K562 (cell line): Measurements from ENCODE around the gene TMEM209. TPM values are rescaled to one million over a fixed set of nuclear protein-coding genes. Genes with fewer than 3 reads are reported as not detected.
A peak's percentile ranks its signal among the peaks of the same experiment; 100 is the strongest.

Experiments
- CBX5 ChIP-seq: IDR thresholded peaks from 2 replicates; pipeline ENCODE4 v1.6.1; 2014; ENCODE audit warnings: low read depth, borderline replicate concordance
- FOXM1 ChIP-seq, 2 experiments: fragments of 450-650 bp in 1 of 2; sonication (generic) in 1 of 2; formaldehyde crosslinking in 1 of 2; IDR thresholded peaks; 2 replicates each; pipeline versions ENCODE4 v1.6.1 to v1.9.0; 2017 to 2022; ENCODE audit warnings: low read depth in 2 of 2, mild to moderate bottlenecking in 2 of 2, missing genetic modification reagents in 1 of 2, moderate library complexity in 1 of 2
- GATA2 ChIP-seq: sonication (generic); formaldehyde crosslinking; IDR thresholded peaks from 2 replicates; pipeline ENCODE4 v1.4.0; 2020; ENCODE audit warnings: mild to moderate bottlenecking, missing genetic modification reagents
- HLTF ChIP-seq: fragments of 450-650 bp; IDR thresholded peaks from 2 replicates; pipeline ENCODE4 v1.6.1; 2016
- HMGN3 ChIP-seq: IDR thresholded peaks from 2 replicates; pipeline ENCODE4 v1.6.1; 2011; ENCODE audit warnings: borderline replicate concordance, low read depth, mild to moderate bottlenecking, mixed read lengths, low read length; ENCODE audit not compliant: insufficient read length; ENCODE audit errors: extremely low read depth
- NFIC ChIP-seq: fragments of 450-650 bp; IDR thresholded peaks from 2 replicates; pipeline ENCODE4 v1.6.1; 2017; ENCODE audit warnings: mild to moderate bottlenecking, inconsistent platforms
- PHTF2 ChIP-seq: fragments of 250-450 bp; sonication (Bioruptor Pico); IDR thresholded peaks from 2 replicates; pipeline ENCODE4 v1.5.0; 2021; ENCODE audit warnings: mild to moderate bottlenecking
- PKNOX1 ChIP-seq: fragments of 450-650 bp; IDR thresholded peaks from 2 replicates; pipeline ENCODE4 v1.6.1; 2016
- RBM17 ChIP-seq: fragments of 200-400 bp; formaldehyde crosslinking; IDR thresholded peaks from 2 replicates; pipeline ENCODE4 v1.6.1; 2017; ENCODE audit warnings: low read depth, mild to moderate bottlenecking, low read length, borderline replicate concordance
- SMARCB1 ChIP-seq: IDR thresholded peaks from 2 replicates; pipeline ENCODE4 v1.6.1; 2011; ENCODE audit warnings: improper control_type of control experiment, low read depth; ENCODE audit not compliant: insufficient read length
- TOE1 ChIP-seq, 2 experiments: fragments of 450-650 bp in 1 of 2; sonication (generic) in 1 of 2; formaldehyde crosslinking in 1 of 2; IDR thresholded peaks; 2 replicates each; pipeline versions ENCODE4 v1.7.1 to v1.8.0; 2016 to 2022; ENCODE audit warnings: borderline replicate concordance in 2 of 2, mild to moderate bottlenecking in 2 of 2, antibody characterized with exemption in 1 of 2, inconsistent platforms in 1 of 2, low read depth in 1 of 2, missing genetic modification reagents in 1 of 2, moderate library complexity in 1 of 2
- ZNF354B ChIP-seq: fragments of 250-450 bp; sonication (Bioruptor Pico); IDR thresholded peaks from 2 replicates; pipeline ENCODE4 v1.4.0; 2020
- ZNF41 ChIP-seq: fragments of 250-450 bp; sonication (Bioruptor Pico); conservative IDR thresholded peaks from 2 replicates; pipeline ENCODE4 v1.4.0; 2020; ENCODE audit warnings: mild to moderate bottlenecking
- ZNF445 ChIP-seq: fragments of 250-450 bp; sonication (Bioruptor Pico); IDR thresholded peaks from 2 replicates; pipeline ENCODE4 v1.4.0; 2020; ENCODE audit warnings: low read depth, mild to moderate bottlenecking, moderate library complexity
- ZNF592 ChIP-seq: fragments of 450-650 bp; IDR thresholded peaks from 2 replicates; pipeline ENCODE4 v1.6.1; 2017; ENCODE audit warnings: antibody characterized with exemption, mild to moderate bottlenecking
- ZNF707 ChIP-seq: fragments of 250-450 bp; sonication (Bioruptor Pico); conservative IDR thresholded peaks from 2 replicates; pipeline ENCODE4 v1.8.0; 2022; ENCODE audit warnings: inconsistent platforms, mild to moderate bottlenecking, moderate library complexity
- ZNF75A ChIP-seq: fragments of 450-650 bp; formaldehyde crosslinking; IDR thresholded peaks from 2 replicates; pipeline ENCODE4 v1.4.0; 2020; ENCODE audit warnings: mild to moderate bottlenecking
- ZSCAN29 ChIP-seq: fragments of 450-650 bp; IDR thresholded peaks from 2 replicates; pipeline ENCODE4 v1.6.1; 2017
- polyA plus RNA-seq, 8 experiments: library from polyadenylated mRNA; depleted of rRNA in 4 of 8; stranded (reverse) in 5 of 8; unstranded in 3 of 8; fragments of >200 nt; fragmentation: Nextera tagmentation in 2 of 8; fragmentation: Illumina TruSeq in 1 of 8; extraction: Ambion mirVana in 2 of 8; extraction: Trizol in 1 of 8; gene quantifications; 2 replicates each; pipeline versions ENCODE4 v1.2.1 to v1.2.3, GENCODE V29; 2011 to 2014; ENCODE audit warnings: inconsistent platforms in 1 of 8, missing spikeins in 1 of 8
- total RNA-seq, 7 experiments: library from RNA; depleted of rRNA in 6 of 7; stranded (reverse); fragments of >200 nt in 6 of 7; fragmentation: Illumina TruSeq in 2 of 7; extraction: Trizol in 2 of 7; gene quantifications; 2 replicates each; pipeline versions ENCODE4 v1.2.1 to v1.2.3, GENCODE V29; 2011 to 2021; ENCODE audit warnings: low replicate concordance in 1 of 7
- TF ChIP-seq, protein P1 (sequence below), 3 experiments: fragments of 200-800 bp in 1 of 3; sonication (Bioruptor generic) in 1 of 3; sonication (generic) in 1 of 3; formaldehyde crosslinking in 1 of 3; IDR thresholded peaks; 2 replicates each; pipeline versions ENCODE4 v1.6.1 to v1.8.0; 2016 to 2022; ENCODE audit warnings: mild to moderate bottlenecking in 2 of 3, missing compliant biosample characterization in 2 of 3, missing genetic modification characterization in 2 of 3, missing genetic modification reagents in 1 of 3
- TF ChIP-seq, protein P2 (sequence below): sonication (generic); formaldehyde crosslinking; IDR thresholded peaks from 2 replicates; pipeline ENCODE4 v1.8.1; 2023; ENCODE audit warnings: mild to moderate bottlenecking, missing genetic modification reagents

Gene TMEM209
- total and polyA plus RNA-seq, 9 of the 15 experiments (the other 6 are each of a cell fraction or from before 2014, with no cell fraction given), result 36.8 to 116 (median 76.6) TPM

- TF ChIP-seq RBM17, result no peak
- peak; percentile 41 for TF ChIP-seq PKNOX1
- TF ChIP-seq ZNF75A (CRISPR knock-in tag), result no peak
- TF ChIP-seq ZNF445, result no peak
- no peak for TF ChIP-seq PHTF2 (CRISPR knock-in tag)
- TF ChIP-seq ZNF354B (CRISPR knock-in tag), result no peak
- peak; percentile 63; the same call in 1 of the 2 replicates for TF ChIP-seq GATA2 (CRISPR knock-in tag)
- no peak for TF ChIP-seq HLTF
- 0 out of 2 replicates have a peak, but pooled peaks have one; percentile 25 for TF ChIP-seq CBX5
- no peak for TF ChIP-seq ZSCAN29
- no peak for TF ChIP-seq SMARCB1
- TF ChIP-seq NFIC, result no peak
- peak; percentile 4; the same call in 1 of the 2 replicates for TF ChIP-seq ZNF41 (CRISPR knock-in tag)
- TF ChIP-seq, protein P1, sequence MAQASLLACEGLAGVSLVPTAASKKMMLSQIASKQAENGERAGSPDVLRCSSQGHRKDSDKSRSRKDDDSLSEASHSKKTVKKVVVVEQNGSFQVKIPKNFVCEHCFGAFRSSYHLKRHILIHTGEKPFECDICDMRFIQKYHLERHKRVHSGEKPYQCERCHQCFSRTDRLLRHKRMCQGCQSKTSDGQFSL (CRISPR knock-in tag; IDR thresholded peaks at IDR 0.05), result no peak
- TF ChIP-seq, protein P1 (tag; IDR thresholded peaks at IDR 0.05), result no peak
- TF ChIP-seq, protein P2, sequence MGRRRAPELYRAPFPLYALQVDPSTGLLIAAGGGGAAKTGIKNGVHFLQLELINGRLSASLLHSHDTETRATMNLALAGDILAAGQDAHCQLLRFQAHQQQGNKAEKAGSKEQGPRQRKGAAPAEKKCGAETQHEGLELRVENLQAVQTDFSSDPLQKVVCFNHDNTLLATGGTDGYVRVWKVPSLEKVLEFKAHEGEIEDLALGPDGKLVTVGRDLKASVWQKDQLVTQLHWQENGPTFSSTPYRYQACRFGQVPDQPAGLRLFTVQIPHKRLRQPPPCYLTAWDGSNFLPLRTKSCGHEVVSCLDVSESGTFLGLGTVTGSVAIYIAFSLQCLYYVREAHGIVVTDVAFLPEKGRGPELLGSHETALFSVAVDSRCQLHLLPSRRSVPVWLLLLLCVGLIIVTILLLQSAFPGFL (CRISPR knock-in tag), result no peak
- 0 out of 2 replicates have a peak, but pooled peaks have one; percentile 43 for TF ChIP-seq TOE1 (IDR thresholded peaks at IDR 0.05; ENCODE audit: borderline replicate concordance)
- TF ChIP-seq TOE1 (CRISPR knock-in tag; IDR thresholded peaks at IDR 0.05; ENCODE audit: borderline replicate concordance, low read depth), result no peak
- no peak for TF ChIP-seq ZNF592
- TF ChIP-seq HMGN3, result no peak
- no peak for TF ChIP-seq FOXM1 (IDR thresholded peaks at IDR 0.05; ENCODE audit: low read depth)
- TF ChIP-seq FOXM1 (CRISPR knock-in tag; IDR thresholded peaks at IDR 0.05; ENCODE audit: low read depth), result no peak
- TF ChIP-seq ZNF707 (CRISPR knock-in tag), result no peak
These were observed 37.2 kb upstream of the TMEM209 start (continued) for GRCh38 chr7:130242198-130243014.
